Lower leg skin (tissue), 4 donors: ENCODE data around the gene COX6A2. TPM values are rescaled to one million over a fixed set of nuclear protein-coding genes. Genes with fewer than 3 reads are reported as not detected.

Experiments
- DNase-seq, 2 donors: peaks; one replicate each; pipeline ENCODE4 v3.0.0-alpha.2; 2019; ENCODE audit warnings: low spot score in 2 of 2
- H3K4me3 ChIP-seq: fragments of 200-600 bp; sonication (generic); 2 replicates; pipeline ENCODE4 v1.5.1; 2017; ENCODE audit warnings: mild to moderate bottlenecking, low read depth; ENCODE audit not compliant: poor library complexity, severe bottlenecking
- CTCF ChIP-seq, 3 donors: fragments of 450-650 bp; IDR thresholded peaks; one replicate each; pipeline ENCODE4 v1.5.1; 2016; ENCODE audit warnings: antibody characterized with exemption in 3 of 3, mild to moderate bottlenecking in 3 of 3, moderate library complexity in 2 of 3
- POLR2A ChIP-seq, 2 donors: fragments of 450-650 bp; IDR thresholded peaks; one replicate each; pipeline ENCODE4 v1.6.1; 2016 to 2017; ENCODE audit warnings: antibody characterized with exemption in 2 of 2, mild to moderate bottlenecking in 1 of 2, moderate library complexity in 1 of 2
- WGBS, 2 donors: methylation state at CpG; one replicate each; pipeline ENCODE4 v1.1.5; 2018; 5-methylcytosine and 5-hydroxymethylcytosine counted together
- intact Hi-C: fragments of 100-400 bp; cut with DNase I; formaldehyde crosslinking; loops from one replicate; pipeline ENCODE4 v1.15.0; 2023; ENCODE audit warnings: low total_unique reads
- total RNA-seq, 4 donors: library from RNA; depleted of rRNA; stranded (reverse); fragments of >200 nt; gene quantifications; one replicate each; pipeline ENCODE4 v1.1.0, GENCODE V29; 2016

COX6A2 gene
- total RNA-seq, 4 donors from 2014 or later, result not detected

- no peak overlapping the region for H3K4me3 ChIP-seq
- 90 to 91% methylated on average over 38 to 47 of the region's 47 CpGs for WGBS, 2 donors
- intact Hi-C loops, result loop anchor here (10.0 kb wide), 1 partner anchor 281 kb away; the partner anchor contains the start of gene PRSS36
- no peak for DNase-seq
- TF ChIP-seq CTCF (IDR thresholded peaks at IDR 0.05) (no peak), POLR2A (IDR thresholded peaks at IDR 0.05) (no peak)
Measured at GRCh38 chr16:31435341-31436220, 7.4 kb upstream of the COX6A2 start.

GRCh38 chr16:31430380-31431052 lies 2.4 kb upstream of the COX6A2 start:
- TF ChIP-seq POLR2A (IDR thresholded peaks at IDR 0.05), result no peak
- TF ChIP-seq CTCF (IDR thresholded peaks at IDR 0.05), result no peak
- no peak for DNase-seq
- no peak overlapping the region for H3K4me3 ChIP-seq
- intact Hi-C loops, result loop anchor here (10.0 kb wide), 1 partner anchor 276 kb away; the partner anchor contains the start of gene PRSS36
- WGBS, 2 donors, result 51 to 56% methylated on average over 5 of the region's 5 CpGs

GRCh38 chr16:31429796-31430195 lies 1.6 kb upstream of the COX6A2 start:
- WGBS, 2 donors, result 87 to 93% methylated on average over 3 of the region's 3 CpGs
- H3K4me3 ChIP-seq, result no peak overlapping the region
- TF ChIP-seq CTCF (IDR thresholded peaks at IDR 0.05) (no peak), POLR2A (IDR thresholded peaks at IDR 0.05) (no peak)
- intact Hi-C loops, result loop anchor here (10.0 kb wide), 1 partner anchor 275 kb away; the partner anchor contains the start of gene PRSS36
- no peak for DNase-seq

GRCh38 chr16:31429314-31429713 lies 1.2 kb upstream of the COX6A2 start:
- no peak overlapping the region for H3K4me3 ChIP-seq
- intact Hi-C loops, result no loop called here
- WGBS, 2 donors, result 0 to 11% methylated on average over 1 of the region's 1 CpG
- TF ChIP-seq CTCF (IDR thresholded peaks at IDR 0.05) (no peak), POLR2A (IDR thresholded peaks at IDR 0.05) (no peak)
- DNase-seq, result no peak

- TF ChIP-seq CTCF (IDR thresholded peaks at IDR 0.05) (no peak), POLR2A (IDR thresholded peaks at IDR 0.05) (no peak)
- 63 to 69% methylated on average over 7 of the region's 7 CpGs for WGBS, 2 donors
- no peak for DNase-seq
- intact Hi-C loops, result no loop called here
- H3K4me3 ChIP-seq, result no peak overlapping the region
Measured at GRCh38 chr16:31428638-31429247, 583 bp upstream of the COX6A2 start.
